Measurements from ENCODE around the gene UFD1. TPM values are rescaled to one million over a fixed set of nuclear protein-coding genes. Genes with fewer than 3 reads are reported as not detected.
A peak's percentile ranks its signal among the peaks of the same experiment; 100 is the strongest.

UFD1 gene
- total RNA-seq, 1 donor from 2014 or later = 62.8 TPM

GRCh38 chr22:19430890-19431541 is 48.0 kb downstream of the UFD1 start:
- DNase-seq (ENCODE audit: low read depth) = peak; percentile 38

GRCh38 chr22:19429950-19430889 is 48.8 kb downstream of the UFD1 start:
- DNase-seq (ENCODE audit: low read depth) = peak; percentile 35

GRCh38 chr22:19424186-19424500 is 54.9 kb downstream of the UFD1 start:
- no peak for DNase-seq (ENCODE audit: low read depth)

GRCh38 chr22:19422440-19423301 is 56.3 kb downstream of the UFD1 start:
- DNase-seq (ENCODE audit: low read depth) = peak; percentile 69

- no peak for DNase-seq (ENCODE audit: low read depth)
Measured at GRCh38 chr22:19420321-19420720, 58.7 kb downstream of the UFD1 start.

- peak; percentile 49 for DNase-seq (ENCODE audit: low read depth)
Measured at GRCh38 chr22:19419464-19420178, 59.4 kb downstream of the UFD1 start.

- DNase-seq (ENCODE audit: low read depth) = no peak
Measured at GRCh38 chr22:19419086-19419463, 59.9 kb downstream of the UFD1 start.

- DNase-seq (ENCODE audit: low read depth) = no peak
Measured at GRCh38 chr22:19412923-19413322, 66.1 kb downstream of the UFD1 start.

GRCh38 chr22:19412478-19412877 is 66.5 kb downstream of the UFD1 start:
- DNase-seq (ENCODE audit: low read depth) = no peak

GRCh38 chr22:19411690-19412045 is 67.3 kb downstream of the UFD1 start:
- DNase-seq (ENCODE audit: low read depth) = no peak

- DNase-seq (ENCODE audit: low read depth) = no peak
Measured at GRCh38 chr22:19410941-19411689, 67.9 kb downstream of the UFD1 start.

GRCh38 chr22:19407649-19408606 is 71.1 kb downstream of the UFD1 start:
- DNase-seq (ENCODE audit: low read depth) = no peak

- DNase-seq (ENCODE audit: low read depth) = no peak
Measured at GRCh38 chr22:19406846-19407245, 72.1 kb downstream of the UFD1 start.

- DNase-seq (ENCODE audit: low read depth) = no peak
Measured at GRCh38 chr22:19406281-19406811, 72.6 kb downstream of the UFD1 start.

GRCh38 chr22:19405652-19406051 is 73.3 kb downstream of the UFD1 start:
- DNase-seq (ENCODE audit: low read depth) = no peak

GRCh38 chr22:19405133-19405532 is 73.9 kb downstream of the UFD1 start:
- DNase-seq (ENCODE audit: low read depth) = no peak

GRCh38 chr22:19404676-19405075 is 74.3 kb downstream of the UFD1 start:
- DNase-seq (ENCODE audit: low read depth) = no peak

GRCh38 chr22:19402642-19403191 is 76.3 kb downstream of the UFD1 start:
- no peak for DNase-seq (ENCODE audit: low read depth)

GRCh38 chr22:19401483-19401882 is 77.5 kb downstream of the UFD1 start:
- DNase-seq (ENCODE audit: low read depth) = no peak

All from myocyte (in vitro differentiated cells).